ENCODE measurements around the gene ARID1B. TPM values are rescaled to one million over a fixed set of nuclear protein-coding genes. Genes with fewer than 3 reads are reported as not detected.

Gene ARID1B
- total and polyA plus RNA-seq, 7 donors: 8.1 to 61.1 (median 53.1) TPM

- Histone ChIP-seq H3K27me3 (ENCODE audit: insufficient read depth in 3 of 3, low read length in 2 of 3) (no peaks in the 10 kb centered on the region), H3K36me3 (ENCODE audit: insufficient read depth in 1 of 2, low read depth in 1 of 2) (no peaks in the 10 kb centered on the region), H3K27ac (peak overlapping the region; percentile 7), H3K4me3 (no peak overlapping the region), H3K4me1 (peaks cover 77% of the 10 kb centered on the region), H3K9me3 (no peaks in the 10 kb centered on the region)
- WGBS, 3 donors: 52 to 66% (median 53%) methylated on average over 11 of the region's 11 CpGs
- intact Hi-C loops (cut with DNase I): loop anchor here in 1 of 2 donors (10.0 kb wide), 2 partner anchors 192 to 312 kb away; no protein-coding TSS in a partner anchor
- peak; percentile 43 to 74 for DNase-seq
- peak; percentile 65 to 68 (median 66) for ATAC-seq
- TF ChIP-seq, protein P1, sequence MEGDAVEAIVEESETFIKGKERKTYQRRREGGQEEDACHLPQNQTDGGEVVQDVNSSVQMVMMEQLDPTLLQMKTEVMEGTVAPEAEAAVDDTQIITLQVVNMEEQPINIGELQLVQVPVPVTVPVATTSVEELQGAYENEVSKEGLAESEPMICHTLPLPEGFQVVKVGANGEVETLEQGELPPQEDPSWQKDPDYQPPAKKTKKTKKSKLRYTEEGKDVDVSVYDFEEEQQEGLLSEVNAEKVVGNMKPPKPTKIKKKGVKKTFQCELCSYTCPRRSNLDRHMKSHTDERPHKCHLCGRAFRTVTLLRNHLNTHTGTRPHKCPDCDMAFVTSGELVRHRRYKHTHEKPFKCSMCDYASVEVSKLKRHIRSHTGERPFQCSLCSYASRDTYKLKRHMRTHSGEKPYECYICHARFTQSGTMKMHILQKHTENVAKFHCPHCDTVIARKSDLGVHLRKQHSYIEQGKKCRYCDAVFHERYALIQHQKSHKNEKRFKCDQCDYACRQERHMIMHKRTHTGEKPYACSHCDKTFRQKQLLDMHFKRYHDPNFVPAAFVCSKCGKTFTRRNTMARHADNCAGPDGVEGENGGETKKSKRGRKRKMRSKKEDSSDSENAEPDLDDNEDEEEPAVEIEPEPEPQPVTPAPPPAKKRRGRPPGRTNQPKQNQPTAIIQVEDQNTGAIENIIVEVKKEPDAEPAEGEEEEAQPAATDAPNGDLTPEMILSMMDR (IDR thresholded peaks at IDR 0.05): peak; percentile 26
Measured at GRCh38 chr6:156876302-156876701, 99.1 kb downstream of the ARID1B start.

- 41 to 65% (median 45%) methylated on average over 10 of the region's 10 CpGs for WGBS, 3 donors
- Histone ChIP-seq H3K4me1 (peaks cover 79% of the 10 kb centered on the region), H3K27me3 (ENCODE audit: insufficient read depth in 3 of 3, low read length in 2 of 3) (no peaks in the 10 kb centered on the region), H3K27ac (peak overlapping the region; percentile 7), H3K4me3 (no peak overlapping the region), H3K9me3 (no peaks in the 10 kb centered on the region), H3K36me3 (ENCODE audit: insufficient read depth in 1 of 2, low read depth in 1 of 2) (no peaks in the 10 kb centered on the region)
- intact Hi-C loops (cut with DNase I): loop anchor here in 1 of 2 donors (10.0 kb wide), 2 partner anchors 192 to 312 kb away; no protein-coding TSS in a partner anchor
- TF ChIP-seq, protein P1 (IDR thresholded peaks at IDR 0.05): no peak
- DNase-seq: peak; percentile 40 to 70
- peak; percentile 37 to 67 (median 40) for ATAC-seq
Measured at GRCh38 chr6:156877126-156877863, 100.1 kb downstream of the ARID1B start.

- Histone ChIP-seq H3K4me1 (peaks cover 71% of the 10 kb centered on the region), H3K27ac (no peak overlapping the region), H3K9me3 (no peaks in the 10 kb centered on the region), H3K4me3 (no peak overlapping the region), H3K27me3 (ENCODE audit: insufficient read depth in 3 of 3, low read length in 2 of 3) (no peaks in the 10 kb centered on the region), H3K36me3 (ENCODE audit: insufficient read depth in 1 of 2, low read depth in 1 of 2) (no peaks in the 10 kb centered on the region)
- intact Hi-C loops (cut with DNase I): loop anchor here in 1 of 2 donors (10.0 kb wide), 2 partner anchors 194 to 314 kb away; no protein-coding TSS in a partner anchor
- ATAC-seq: no peak
- no peak for DNase-seq
- TF ChIP-seq, protein P1 (IDR thresholded peaks at IDR 0.05): no peak
- WGBS, 3 donors: 89 to 92% (median 90%) methylated on average over 4 of the region's 4 CpGs
Measured at GRCh38 chr6:156878681-156879080, 101.5 kb downstream of the ARID1B start.

- WGBS, 3 donors: 76 to 91% (median 78%) methylated on average over 4 of the region's 4 CpGs
- peaks cover 66% of the 10 kb centered on the region for H3K4me1 ChIP-seq
- H3K9me3 ChIP-seq: no peaks in the 10 kb centered on the region
- no peaks in the 10 kb centered on the region for H3K27me3 ChIP-seq (ENCODE audit: insufficient read depth in 3 of 3, low read length in 2 of 3)
- H3K4me3 ChIP-seq: no peak overlapping the region
- TF ChIP-seq, protein P1 (IDR thresholded peaks at IDR 0.05): no peak
- ATAC-seq: no peak
- intact Hi-C loops (cut with DNase I): loop anchor here in 1 of 2 donors (10.0 kb wide), 2 partner anchors 194 to 314 kb away; no protein-coding TSS in a partner anchor
- H3K27ac ChIP-seq: no peak overlapping the region
- no peaks in the 10 kb centered on the region for H3K36me3 ChIP-seq (ENCODE audit: insufficient read depth in 1 of 2, low read depth in 1 of 2)
- no peak for DNase-seq
Measured at GRCh38 chr6:156879186-156879585, 102.0 kb downstream of the ARID1B start.
